Endothelial cell of umbilical vein (primary cell): ENCODE data around the gene KCNJ6. TPM values are rescaled to one million over a fixed set of nuclear protein-coding genes. Genes with fewer than 3 reads are reported as not detected.

Experiments used
- BruUV-seq: library from RNA; stranded (reverse); fragments of 400-500 nt; replicated peaks from 2 replicates; lab custom pipeline; 2021; lab: Mats Ljungman, UMichigan
- CTCF ChIA-PET: fragments of 300-600, 350-600 bp; sonication (Branson Sonifier 250); formaldehyde crosslinking; loops from one replicate; lab custom pipeline; 2021; ENCODE audit warnings: antibody characterized with exemption, inconsistent platforms; lab: Charles Lee
- POLR2A ChIA-PET: fragments of 300-600, 350-600 bp; sonication (Branson Sonifier 250); formaldehyde crosslinking; loops from one replicate; lab custom pipeline; 2021; ENCODE audit warnings: antibody characterized with exemption, inconsistent platforms; lab: Charles Lee
- DNase-seq: peaks from one replicate; pipeline ENCODE4 v3.0.0-alpha.2; 2011; ENCODE audit warnings: low read depth, low spot score
- FAIRE-seq: peaks from 2 replicates; lab custom pipeline; 2011; peaks lifted over from hg19 to GRCh38; lab: Jason Lieb, UNC
- H2AFZ ChIP-seq: 2 replicates; pipeline ENCODE4 v1.6.0; 2012; ENCODE audit warnings: low read depth, low read length, control low read depth, inconsistent platforms
- H3K27ac ChIP-seq: 2 replicates; pipeline ENCODE4 v1.5.1; 2011; ENCODE audit warnings: low read depth, mild to moderate bottlenecking, control low read depth, low read length, moderate library complexity; ENCODE audit not compliant: insufficient read depth
- H3K27me3 ChIP-seq, 2 experiments: 2 replicates each; pipeline versions ENCODE4 v1.6.0 to v1.6.1; 2011; ENCODE audit warnings: low read length in 2 of 2, mixed read lengths in 1 of 2; ENCODE audit not compliant: control insufficient read depth in 2 of 2, insufficient read depth in 2 of 2
- H3K36me3 ChIP-seq, 2 experiments: 2 replicates in 1 of 2; 3 replicates in 1 of 2; pipeline ENCODE4 v1.5.1; 2011; ENCODE audit warnings: low read length in 2 of 2, mild to moderate bottlenecking in 1 of 2, moderate library complexity in 1 of 2; ENCODE audit not compliant: control insufficient read depth in 2 of 2, insufficient read depth in 2 of 2; ENCODE audit errors: extremely low read depth in 1 of 2
- H3K4me1 ChIP-seq: 3 replicates; pipeline ENCODE4 v1.5.1; 2011; ENCODE audit warnings: mild to moderate bottlenecking, low read length; ENCODE audit not compliant: control insufficient read depth, insufficient read depth; ENCODE audit errors: extremely low read depth
- H3K4me2 ChIP-seq: 2 replicates; pipeline ENCODE4 v1.6.1; 2011; ENCODE audit warnings: low read length, control low read depth, mixed read lengths; ENCODE audit not compliant: insufficient read depth
- H3K4me3 ChIP-seq, 3 experiments: fragments of 200-600 bp in 1 of 3; sonication (generic), shearing (Covaris generic) in 1 of 3; replicated peaks in 1 of 3; 2 replicates each; pipeline ENCODE4 v1.5.1; 2011 to 2016; ENCODE audit warnings: control low read depth in 3 of 3, low read length in 3 of 3, mild to moderate bottlenecking in 2 of 3, inconsistent platforms in 1 of 3, low read depth in 1 of 3, moderate library complexity in 1 of 3; ENCODE audit not compliant: insufficient read depth in 1 of 3
- H3K79me2 ChIP-seq: 2 replicates; pipeline ENCODE4 v1.6.0; 2012; ENCODE audit warnings: low read length, inconsistent platforms; ENCODE audit not compliant: control insufficient read depth, insufficient read depth
- H3K9ac ChIP-seq: replicated peaks from 2 replicates; pipeline ENCODE3; 2011; ENCODE audit warnings: low read length, control low read depth; ENCODE audit not compliant: insufficient read depth; ENCODE audit errors: extremely low read depth
- H3K9me1 ChIP-seq: replicated peaks from 3 replicates; pipeline ENCODE4 v1.6.0; 2011; ENCODE audit warnings: mild to moderate bottlenecking, low read length; ENCODE audit not compliant: control insufficient read depth, insufficient read depth; ENCODE audit errors: extremely low read depth
- H3K9me3 ChIP-seq: replicated peaks from 2 replicates; pipeline ENCODE4 v1.5.1; 2012; ENCODE audit warnings: low read length, inconsistent platforms; ENCODE audit not compliant: control insufficient read depth, insufficient read depth
- H4K20me1 ChIP-seq: replicated peaks from 2 replicates; pipeline ENCODE3; 2011; ENCODE audit warnings: mild to moderate bottlenecking, low read length; ENCODE audit not compliant: control insufficient read depth, insufficient read depth; ENCODE audit errors: extremely low read depth
- EZH2 ChIP-seq: IDR thresholded peaks from 2 replicates; pipeline ENCODE4 v1.6.1; 2012; ENCODE audit warnings: borderline replicate concordance, low read depth, mild to moderate bottlenecking, moderate library complexity, low read length, inconsistent platforms; ENCODE audit not compliant: severe bottlenecking
- FOS ChIP-seq: IDR thresholded peaks from 2 replicates; pipeline ENCODE4 v1.6.1; 2011; ENCODE audit warnings: mild to moderate bottlenecking, low read length, moderate library complexity, borderline replicate concordance; ENCODE audit not compliant: insufficient read depth
- GATA2 ChIP-seq: IDR thresholded peaks from 2 replicates; pipeline ENCODE4 v1.7.0; 2011; ENCODE audit warnings: low read depth, mild to moderate bottlenecking, moderate library complexity, mixed read lengths, low read length; ENCODE audit not compliant: insufficient read length, insufficient read depth
- JUN ChIP-seq: IDR thresholded peaks from 2 replicates; pipeline ENCODE4 v1.6.1; 2011; ENCODE audit warnings: borderline replicate concordance, low read depth; ENCODE audit not compliant: insufficient read length, insufficient read depth
- MYC ChIP-seq: IDR thresholded peaks from one replicate; pipeline ENCODE4 v1.6.1; 2011; ENCODE audit warnings: mild to moderate bottlenecking, low read depth, low read length
- POLR2A ChIP-seq: IDR thresholded peaks from 2 replicates; pipeline ENCODE4 v1.6.1; 2012; ENCODE audit warnings: low read depth, mild to moderate bottlenecking, control low read depth, low read length
- POLR2AphosphoS5 ChIP-seq: IDR thresholded peaks from 2 replicates; pipeline ENCODE4 v1.6.1; 2012; ENCODE audit warnings: low read depth, mild to moderate bottlenecking, control low read depth, low read length, moderate library complexity; ENCODE audit not compliant: insufficient read depth
- dilution Hi-C: fragments of 300-500 bp; cut with MboI; formaldehyde crosslinking; loops from one replicate; pipeline ENCODE4 v1.15.0; 2019; ENCODE audit warnings: low sequenced_read_pairs; ENCODE audit not compliant: extremely low pct_ligation_motif_present
- intact Hi-C: fragments of 100-400 bp; cut with micrococcal nuclease; formaldehyde crosslinking; loops from one replicate; pipeline ENCODE4 v1.10.0; 2022
- polyA plus RNA-seq, 4 experiments: library from polyadenylated mRNA; depleted of rRNA in 3 of 4; stranded (reverse) in 3 of 4; unstranded in 1 of 4; fragments of >200 nt; gene quantifications; 2 replicates each; pipeline versions ENCODE4 v1.2.1 to v1.2.3, GENCODE V29; 2011 to 2012; ENCODE audit warnings: missing spikeins in 1 of 4
- total RNA-seq: library from RNA; stranded (reverse); gene quantifications from 2 replicates; pipeline ENCODE4 v1.2.3, GENCODE V29; 2021
- TF ChIP-seq, protein P1 (sequence below), 2 donors: IDR thresholded peaks; 1 replicate in 1 of 2; 2 replicates in 1 of 2; pipeline ENCODE4 v1.5.1; 2011; ENCODE audit warnings: low read length in 2 of 2, mild to moderate bottlenecking in 2 of 2, moderate library complexity in 2 of 2, control low read depth in 1 of 2, inconsistent platforms in 1 of 2, low read depth in 1 of 2; ENCODE audit not compliant: insufficient read depth in 1 of 2; ENCODE audit errors: extremely low read depth in 1 of 2
- TF ChIP-seq, protein P2 (sequence below): IDR thresholded peaks from 2 replicates; pipeline ENCODE4 v1.6.1; 2011; ENCODE audit not compliant: insufficient read depth, insufficient read length

The KCNJ6 gene
- total and polyA plus RNA-seq, 2 donors (not counting 3 experiments of a cell fraction or from before 2014, with no cell fraction given): not detected

DNA sequence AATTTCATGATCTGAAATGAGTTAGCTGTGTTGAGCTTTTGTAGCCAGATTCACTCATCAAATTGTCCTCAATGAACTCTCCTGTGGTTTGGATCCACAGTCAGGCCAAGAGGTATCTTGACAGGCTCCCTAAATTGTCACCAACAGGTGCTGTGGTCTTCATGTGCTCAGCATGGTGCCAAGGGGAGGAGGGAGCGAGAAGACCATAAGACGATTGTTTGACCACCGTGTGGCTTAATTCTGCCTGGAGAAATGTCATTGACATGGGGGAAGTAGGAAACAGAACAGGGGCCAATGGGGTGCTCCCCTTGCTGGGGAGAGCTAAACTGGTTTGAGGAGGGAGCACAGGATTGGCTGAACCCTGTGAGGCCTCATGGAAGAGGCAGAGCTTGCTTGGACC is 219.3 kb downstream of the KCNJ6 start:
- Histone ChIP-seq H3K9ac (no peak overlapping the region), H3K9me1 (no peaks in the 10 kb centered on the region), H3K4me2 (no peak overlapping the region), H3K9me3 (no peaks in the 10 kb centered on the region), H4K20me1 (no peaks in the 10 kb centered on the region), H3K27ac (no peak overlapping the region), H3K79me2 (no peaks in the 10 kb centered on the region), H3K4me1 (no peaks in the 10 kb centered on the region), H3K4me3 (no peak overlapping the region), H2AFZ (no peak overlapping the region), H3K36me3 (no peaks in the 10 kb centered on the region), H3K27me3 (peaks cover 16 to 19% of the 10 kb centered on the region in 2 experiments)
- intact Hi-C loops (no loop called here), dilution Hi-C loops (no loop called here)
- no peak for FAIRE-seq
- ChIA-PET POLR2A (no interaction called here), CTCF (no interaction called here)
- TF ChIP-seq FOS (no peak), JUN (no peak), POLR2AphosphoS5 (no peak), POLR2A (no peak), MYC (no peak), GATA2 (no peak), EZH2 (no peak)
- TF ChIP-seq, protein P1, sequence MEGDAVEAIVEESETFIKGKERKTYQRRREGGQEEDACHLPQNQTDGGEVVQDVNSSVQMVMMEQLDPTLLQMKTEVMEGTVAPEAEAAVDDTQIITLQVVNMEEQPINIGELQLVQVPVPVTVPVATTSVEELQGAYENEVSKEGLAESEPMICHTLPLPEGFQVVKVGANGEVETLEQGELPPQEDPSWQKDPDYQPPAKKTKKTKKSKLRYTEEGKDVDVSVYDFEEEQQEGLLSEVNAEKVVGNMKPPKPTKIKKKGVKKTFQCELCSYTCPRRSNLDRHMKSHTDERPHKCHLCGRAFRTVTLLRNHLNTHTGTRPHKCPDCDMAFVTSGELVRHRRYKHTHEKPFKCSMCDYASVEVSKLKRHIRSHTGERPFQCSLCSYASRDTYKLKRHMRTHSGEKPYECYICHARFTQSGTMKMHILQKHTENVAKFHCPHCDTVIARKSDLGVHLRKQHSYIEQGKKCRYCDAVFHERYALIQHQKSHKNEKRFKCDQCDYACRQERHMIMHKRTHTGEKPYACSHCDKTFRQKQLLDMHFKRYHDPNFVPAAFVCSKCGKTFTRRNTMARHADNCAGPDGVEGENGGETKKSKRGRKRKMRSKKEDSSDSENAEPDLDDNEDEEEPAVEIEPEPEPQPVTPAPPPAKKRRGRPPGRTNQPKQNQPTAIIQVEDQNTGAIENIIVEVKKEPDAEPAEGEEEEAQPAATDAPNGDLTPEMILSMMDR (IDR thresholded peaks at IDR 0.05; ENCODE audit: extremely low read depth in 1 of 2, insufficient read depth in 1 of 2, low read depth in 1 of 2, low read length in 2 of 2): no peak
- TF ChIP-seq, protein P2, sequence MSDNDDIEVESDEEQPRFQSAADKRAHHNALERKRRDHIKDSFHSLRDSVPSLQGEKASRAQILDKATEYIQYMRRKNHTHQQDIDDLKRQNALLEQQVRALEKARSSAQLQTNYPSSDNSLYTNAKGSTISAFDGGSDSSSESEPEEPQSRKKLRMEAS: no peak
- DNase-seq: no peak
- no TSS peak for BruUV-seq
